SK-N-SH treated with all-trans-retinoic acid at 6 μM for 48 hours (cell line): ENCODE measurements around the gene STPG3.
A peak's percentile ranks its signal among the peaks of the same experiment; 100 is the strongest.

Experiments used
- ATAC-seq: fragments of 200-7000 bp; cut with Tn5 transposase; 3 replicates; pipeline ENCODE4 v1.9.1; 2020; ENCODE audit warnings: mild to moderate bottlenecking, moderate library complexity
- ARNTL ChIP-seq: fragments of 450-650 bp; formaldehyde crosslinking; IDR thresholded peaks from 2 replicates; pipeline ENCODE4 v1.5.0; 2020; ENCODE audit warnings: low read depth, mild to moderate bottlenecking, moderate library complexity, borderline replicate concordance
- CSDC2 ChIP-seq: fragments of 250-450 bp; sonication (Bioruptor Pico); IDR thresholded peaks from 2 replicates; pipeline ENCODE4 v1.5.0; 2020; ENCODE audit warnings: mild to moderate bottlenecking, moderate library complexity
- CSRNP3 ChIP-seq: fragments of 250-450 bp; sonication (Bioruptor Pico); IDR thresholded peaks from 2 replicates; pipeline ENCODE4 v1.5.1; 2021; ENCODE audit warnings: mild to moderate bottlenecking, moderate library complexity
- ESRRG ChIP-seq: fragments of 250-450 bp; sonication (Bioruptor Pico); IDR thresholded peaks from 2 replicates; pipeline ENCODE4 v1.6.1; 2021; ENCODE audit warnings: mild to moderate bottlenecking
- GLIS3 ChIP-seq: fragments of 250-450 bp; sonication (Bioruptor Pico); IDR thresholded peaks from 2 replicates; pipeline ENCODE4 v1.5.0; 2020; ENCODE audit warnings: mild to moderate bottlenecking, moderate library complexity
- ISL1 ChIP-seq: fragments of 250-450 bp; sonication (Bioruptor Pico); IDR thresholded peaks from 2 replicates; pipeline ENCODE4 v2.1.2; 2022; ENCODE audit warnings: mild to moderate bottlenecking, moderate library complexity
- OSR1 ChIP-seq: fragments of 250-450 bp; sonication (Bioruptor Pico); IDR thresholded peaks from 2 replicates; pipeline ENCODE4 v1.8.0; 2022; ENCODE audit warnings: moderate library complexity, mild to moderate bottlenecking, inconsistent platforms
- PATZ1 ChIP-seq: fragments of 250-450 bp; sonication (Bioruptor Pico); IDR thresholded peaks from 2 replicates; pipeline ENCODE4 v1.8.0; 2020; ENCODE audit warnings: mild to moderate bottlenecking, moderate library complexity, borderline replicate concordance
- POU6F1 ChIP-seq: fragments of 250-450 bp; sonication (Bioruptor Pico); IDR thresholded peaks from 2 replicates; pipeline ENCODE4 v1.8.0; 2021; ENCODE audit warnings: low read depth, mild to moderate bottlenecking, moderate library complexity, borderline replicate concordance
- PPARA ChIP-seq: fragments of 250-450 bp; sonication (Bioruptor Pico); IDR thresholded peaks from 2 replicates; pipeline ENCODE4 v1.5.0; 2020; ENCODE audit warnings: mild to moderate bottlenecking, borderline replicate concordance
- RARB ChIP-seq: fragments of 250-450 bp; sonication (Bioruptor Pico); IDR thresholded peaks from 2 replicates; pipeline ENCODE4 v1.8.0; 2021; ENCODE audit warnings: mild to moderate bottlenecking, moderate library complexity
- SNAI2 ChIP-seq: fragments of 250-450 bp; sonication (Bioruptor Pico); IDR thresholded peaks from 2 replicates; pipeline ENCODE4 v1.5.0; 2020; ENCODE audit warnings: mild to moderate bottlenecking, moderate library complexity
- TCF4 ChIP-seq: fragments of 250-450 bp; sonication (Bioruptor Pico); IDR thresholded peaks from 2 replicates; pipeline ENCODE4 v1.8.0; 2021; ENCODE audit warnings: mild to moderate bottlenecking, moderate library complexity, borderline replicate concordance
- TOX ChIP-seq: fragments of 250-450 bp; sonication (Bioruptor Pico); IDR thresholded peaks from 2 replicates; pipeline ENCODE4 v1.8.0; 2021; ENCODE audit warnings: mild to moderate bottlenecking, moderate library complexity, borderline replicate concordance
- TSHZ2 ChIP-seq: fragments of 250-450 bp; sonication (Bioruptor Pico); IDR thresholded peaks from 2 replicates; pipeline ENCODE4 v1.5.0; 2020; ENCODE audit warnings: mild to moderate bottlenecking, moderate library complexity
- ZC3H10 ChIP-seq: fragments of 250-450 bp; sonication (Bioruptor Pico); IDR thresholded peaks from 2 replicates; pipeline ENCODE4 v1.5.1; 2021; ENCODE audit warnings: mild to moderate bottlenecking, moderate library complexity
- ZFP3 ChIP-seq: fragments of 250-450 bp; sonication (Bioruptor Pico); IDR thresholded peaks from 2 replicates; pipeline ENCODE4 v1.5.0; 2020; ENCODE audit warnings: mild to moderate bottlenecking, moderate library complexity
- ZFP30 ChIP-seq: fragments of 450-650 bp; formaldehyde crosslinking; IDR thresholded peaks from 2 replicates; pipeline ENCODE4 v1.5.0; 2022; ENCODE audit warnings: mild to moderate bottlenecking, moderate library complexity
- ZNF565 ChIP-seq: fragments of 450-650 bp; formaldehyde crosslinking; conservative IDR thresholded peaks from 2 replicates; pipeline ENCODE4 v1.5.0; 2020; ENCODE audit warnings: low read depth, mild to moderate bottlenecking, moderate library complexity
- ZNF70 ChIP-seq: fragments of 450-650 bp; formaldehyde crosslinking; IDR thresholded peaks from 2 replicates; pipeline ENCODE4 v1.5.0; 2020; ENCODE audit warnings: mild to moderate bottlenecking, moderate library complexity
- ZNF8 ChIP-seq: fragments of 450-650 bp; formaldehyde crosslinking; IDR thresholded peaks from 2 replicates; pipeline ENCODE4 v1.5.0; 2020; ENCODE audit warnings: mild to moderate bottlenecking, moderate library complexity

STPG3 gene

GRCh38 chr9:137296670-137297664 lies 45.9 kb downstream of the STPG3 start:
- TF ChIP-seq PPARA (CRISPR knock-in tag) (no peak), ARNTL (CRISPR knock-in tag) (no peak), TCF4 (CRISPR knock-in tag) (no peak), ZFP3 (no peak), CSDC2 (CRISPR knock-in tag) (no peak), ZNF70 (no peak), ZFP30 (no peak), TSHZ2 (no peak), TOX (CRISPR knock-in tag) (no peak)
- peak; percentile 8; the same call in 2 of the 3 replicates for ATAC-seq

- no peak for ATAC-seq
- TF ChIP-seq POU6F1 (CRISPR knock-in tag) (no peak), RARB (no peak), GLIS3 (CRISPR knock-in tag) (no peak), ZFP3 (no peak), ZNF8 (no peak), CSDC2 (CRISPR knock-in tag) (no peak), ISL1 (CRISPR knock-in tag) (no peak), OSR1 (CRISPR knock-in tag) (no peak), SNAI2 (no peak), TSHZ2 (no peak), ESRRG (CRISPR knock-in tag) (no peak), CSRNP3 (no peak), ZNF70 (no peak), ZFP30 (no peak)
Observed at GRCh38 chr9:137297966-137298365, 46.9 kb downstream of the STPG3 start.

GRCh38 chr9:137298401-137299202 lies 47.5 kb downstream of the STPG3 start:
- no peak for ATAC-seq
- TF ChIP-seq ZNF565 (CRISPR knock-in tag) (no peak), TOX (CRISPR knock-in tag) (no peak), ZC3H10 (CRISPR knock-in tag) (no peak), ZNF8 (no peak), TSHZ2 (no peak), ISL1 (CRISPR knock-in tag) (no peak), OSR1 (CRISPR knock-in tag) (no peak), ZFP30 (no peak), PATZ1 (no peak)
